Right cardiac atrium (tissue), 5 donors: ENCODE results near the gene MCFD2. TPM values are rescaled to one million over a fixed set of nuclear protein-coding genes. Genes with fewer than 3 reads are reported as not detected.
A peak's percentile ranks its signal among the peaks of the same experiment; 100 is the strongest.
"Not testable (repeated sequence)": the region's sequence is repeated elsewhere in the genome, so short reads cannot be mapped to it uniquely, and the experiment has no call there.

Experiments used
- ATAC-seq, 2 donors: fragments of 200-7000 bp; cut with Tn5 transposase; one replicate each; pipeline versions ENCODE4 v1.8.0 to v1.9.1; 2020; ENCODE audit warnings: moderate library complexity in 2 of 2, mild to moderate bottlenecking in 1 of 2
- DNase-seq, 3 donors: peaks; one replicate each; pipeline ENCODE4 v3.0.0-alpha.2; 2020
- H3K27ac ChIP-seq: one replicate; pipeline ENCODE4 v1.5.1; 2013; ENCODE audit warnings: mild to moderate bottlenecking, low read length, control low read depth, moderate library complexity
- H3K27me3 ChIP-seq: one replicate; pipeline ENCODE4 v1.6.1; 2013; ENCODE audit not compliant: control insufficient read depth, insufficient read depth
- H3K4me1 ChIP-seq: one replicate; pipeline ENCODE4 v1.6.1; 2013; ENCODE audit warnings: low read length; ENCODE audit not compliant: control insufficient read depth, insufficient read depth
- H3K4me3 ChIP-seq: one replicate; pipeline ENCODE4 v1.5.1; 2013; ENCODE audit warnings: low read length, control low read depth
- H3K9me3 ChIP-seq: one replicate; pipeline ENCODE4 v1.6.1; 2013; ENCODE audit warnings: low read length; ENCODE audit not compliant: control insufficient read depth
- WGBS: extraction: QIAGEN DNeasy Blood & Tissue Kit; methylation state at CpG from one replicate; pipeline ENCODE4 v1.1.7; 2013; 5-methylcytosine and 5-hydroxymethylcytosine counted together
- intact Hi-C, 4 donors: fragments of 100-400 bp; cut with DNase I; formaldehyde crosslinking; loops; one replicate each; pipeline versions ENCODE4 v1.11.0 to v1.14.0; 2022 to 2023
- polyA plus RNA-seq: library from polyadenylated mRNA; stranded (reverse); fragments of 200-250 nt; gene quantifications from one replicate; pipeline ENCODE4 v1.2.3, GENCODE V29; 2013
- total RNA-seq, 4 donors: library from RNA; stranded (reverse); fragmentation: NEBNext Ultra II Directional; extraction: Animal tissue kit (Norgen Biotek cat#: 25700); gene quantifications; one replicate each; pipeline ENCODE4 v1.2.1, GENCODE V29; 2021
- donor health status: healthy with polysubstance abuse.
- donor health status: DM: no; HTN: yes; CAD: no.
- donor health status: DM: no; HTN: no; CAD: no.
- donor health status: DM: no; HTN: yes; CAD: no; lungs with severe emphysema.
- donor health status: DM: yes; HTN: yes; CAD: no.

The MCFD2 gene
- total and polyA plus RNA-seq, 5 donors, result 27.1 to 103 (median 73.5) TPM

GRCh38 chr2:46878886-46879285 is 36.7 kb downstream of the MCFD2 start:
- ATAC-seq (peak; percentile 82 to 86), DNase-seq (peak; percentile 86 to 93 (median 92))
- Histone ChIP-seq H3K27ac (peak overlapping the region; percentile 8), H3K4me3 (no peak overlapping the region), H3K9me3 (no peaks in the 10 kb centered on the region), H3K27me3 (no peaks in the 10 kb centered on the region), H3K4me1 (peaks cover 28% of the 10 kb centered on the region)
- WGBS, result 36% methylated on average over 8 of the region's 8 CpGs
- intact Hi-C loops, result loop anchor here in 3 of 4 donors (5.0 to 10.0 kb wide), 3 partner anchors 64 to 74 kb away; no protein-coding TSS in a partner anchor

- no peak overlapping the region for H3K4me3 ChIP-seq
- peaks cover 33% of the 10 kb centered on the region for H3K4me1 ChIP-seq
- H3K27ac ChIP-seq, result peak overlapping the region; percentile 8
- no peaks in the 10 kb centered on the region for H3K27me3 ChIP-seq
- 85% methylated on average over 5 of the region's 5 CpGs for WGBS
- no peaks in the 10 kb centered on the region for H3K9me3 ChIP-seq
- ATAC-seq (no peak), DNase-seq (no peak)
- intact Hi-C loops, result loop anchor here in 3 of 4 donors (5.0 to 10.0 kb wide), 3 partner anchors 64 to 74 kb away; no protein-coding TSS in a partner anchor
These were observed 37.2 kb downstream of the MCFD2 start for GRCh38 chr2:46878240-46878877.

- no peaks in the 10 kb centered on the region for H3K27me3 ChIP-seq
- no peak for ATAC-seq
- no peak for DNase-seq
- no peak overlapping the region for H3K27ac ChIP-seq
- 92% methylated on average over 5 of the region's 5 CpGs for WGBS
- intact Hi-C loops, result loop anchor here in 3 of 4 donors (5.0 to 10.0 kb wide), 3 partner anchors 63 to 73 kb away; no protein-coding TSS in a partner anchor
- no peaks in the 10 kb centered on the region for H3K9me3 ChIP-seq
- H3K4me1 ChIP-seq, result peaks cover 33% of the 10 kb centered on the region
- H3K4me3 ChIP-seq, result no peak overlapping the region
These were observed 37.9 kb downstream of the MCFD2 start for GRCh38 chr2:46877619-46878113.

GRCh38 chr2:46876741-46877384 is 38.7 kb downstream of the MCFD2 start:
- peaks cover 33% of the 10 kb centered on the region for H3K4me1 ChIP-seq
- 38% methylated on average over 11 of the region's 11 CpGs for WGBS
- intact Hi-C loops, result loop anchor here in 3 of 4 donors (5.0 to 10.0 kb wide), 3 partner anchors 62 to 72 kb away; no protein-coding TSS in a partner anchor
- DNase-seq (peak in 2 of 3 donors; percentile 44 to 69), ATAC-seq (peak; percentile 25 to 30)
- no peaks in the 10 kb centered on the region for H3K27me3 ChIP-seq
- H3K27ac ChIP-seq, result peak overlapping the region; percentile 30
- no peak overlapping the region for H3K4me3 ChIP-seq
- no peaks in the 10 kb centered on the region for H3K9me3 ChIP-seq

DNA sequence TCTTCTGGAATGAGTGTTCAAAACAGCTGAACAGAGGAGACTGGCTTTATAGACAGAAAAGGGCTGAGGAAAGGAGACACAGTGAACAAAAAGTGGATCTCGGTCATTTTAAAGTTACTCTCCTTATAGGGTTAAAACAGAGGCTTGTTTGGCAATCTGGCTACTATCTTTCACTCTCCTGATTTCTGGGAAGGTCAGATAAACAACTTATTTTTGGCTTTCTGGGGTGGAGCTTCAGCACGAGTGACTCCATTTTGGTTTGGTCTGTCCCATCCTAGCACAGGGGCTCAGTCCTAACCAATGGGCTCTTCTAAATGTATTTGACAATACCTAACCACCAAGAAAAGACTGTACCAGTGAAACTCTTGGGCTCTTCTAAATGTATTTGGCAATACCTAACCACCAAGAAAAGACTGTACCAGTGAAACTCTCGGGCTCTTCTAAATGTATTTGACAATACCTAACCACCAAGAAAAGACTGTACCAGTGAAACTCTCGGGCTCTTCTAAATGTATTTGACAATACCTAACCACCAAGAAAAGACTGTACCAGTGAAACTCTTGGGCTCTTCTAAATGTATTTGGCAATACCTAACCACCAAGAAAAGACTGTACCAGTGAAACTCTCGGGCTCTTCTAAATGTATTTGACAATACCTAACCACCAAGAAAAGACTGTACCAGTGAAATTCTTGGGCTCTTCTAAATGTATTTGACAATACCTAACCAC is 39.5 kb downstream of the MCFD2 start:
- H3K4me3 ChIP-seq, H3K9me3 ChIP-seq, H3K27ac ChIP-seq, H3K27me3 ChIP-seq, ATAC-seq, DNase-seq: not testable (repeated sequence)
- 71% methylated on average over 5 of the region's 5 CpGs for WGBS
- intact Hi-C loops, result loop anchor here in 3 of 4 donors (5.0 to 10.0 kb wide), 3 partner anchors 61 to 71 kb away; no protein-coding TSS in a partner anchor
- H3K4me1 ChIP-seq, result peaks cover 30% of the 10 kb centered on the region

DNA sequence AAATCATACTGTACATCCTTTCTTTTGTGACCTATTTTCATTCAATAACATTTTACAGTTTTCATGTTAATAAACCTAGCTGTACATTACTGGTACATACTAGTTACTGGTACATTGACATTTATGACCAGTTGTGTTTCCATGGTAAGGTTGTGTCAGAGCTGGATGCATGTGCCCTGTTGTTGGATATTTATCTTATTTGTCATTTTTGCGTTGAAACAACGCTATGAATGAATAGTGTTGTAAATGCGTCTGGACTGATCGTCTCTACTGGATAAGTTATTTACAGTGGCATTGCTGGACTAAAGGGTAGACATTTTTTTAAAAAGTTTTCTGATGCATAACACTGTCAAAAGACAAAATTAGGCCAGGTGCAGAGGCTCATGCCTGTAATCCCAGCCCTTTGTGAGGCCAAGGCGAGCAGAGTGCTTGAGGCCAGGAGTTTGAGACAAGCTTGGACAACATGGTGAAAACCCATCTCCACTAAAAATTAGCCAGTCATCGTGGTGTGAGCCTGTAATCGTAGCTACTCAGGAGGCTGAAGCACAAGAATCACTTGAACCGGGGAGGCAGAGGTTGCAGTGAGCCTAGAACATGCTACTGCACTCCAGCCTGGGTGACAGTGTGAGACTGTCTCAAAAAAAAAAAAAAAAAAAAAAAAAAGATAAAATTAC is 40.2 kb downstream of the MCFD2 start:
- Histone ChIP-seq H3K4me1 (peaks cover 28% of the 10 kb centered on the region), H3K27me3 (no peaks in the 10 kb centered on the region), H3K9me3 (no peaks in the 10 kb centered on the region), H3K27ac (no peak overlapping the region), H3K4me3 (no peak overlapping the region)
- ATAC-seq (no peak), DNase-seq (no peak)
- 87% methylated on average over 8 of the region's 8 CpGs for WGBS
- intact Hi-C loops, result loop anchor here in 3 of 4 donors (5.0 to 10.0 kb wide), 3 partner anchors 61 to 71 kb away; no protein-coding TSS in a partner anchor

- no peak for ATAC-seq
- 75% methylated on average over 10 of the region's 10 CpGs for WGBS
- H3K4me1 ChIP-seq, result peaks cover 34% of the 10 kb centered on the region
- H3K4me3 ChIP-seq, result no peak overlapping the region
- DNase-seq, result no peak
- H3K9me3 ChIP-seq, result no peaks in the 10 kb centered on the region
- no peaks in the 10 kb centered on the region for H3K27me3 ChIP-seq
- intact Hi-C loops, result loop anchor here in 2 of 4 donors (10.0 kb wide), 2 partner anchors 60 to 70 kb away; no protein-coding TSS in a partner anchor
- no peak overlapping the region for H3K27ac ChIP-seq
These were observed 41.2 kb downstream of the MCFD2 start for GRCh38 chr2:46874236-46874929.

DNA sequence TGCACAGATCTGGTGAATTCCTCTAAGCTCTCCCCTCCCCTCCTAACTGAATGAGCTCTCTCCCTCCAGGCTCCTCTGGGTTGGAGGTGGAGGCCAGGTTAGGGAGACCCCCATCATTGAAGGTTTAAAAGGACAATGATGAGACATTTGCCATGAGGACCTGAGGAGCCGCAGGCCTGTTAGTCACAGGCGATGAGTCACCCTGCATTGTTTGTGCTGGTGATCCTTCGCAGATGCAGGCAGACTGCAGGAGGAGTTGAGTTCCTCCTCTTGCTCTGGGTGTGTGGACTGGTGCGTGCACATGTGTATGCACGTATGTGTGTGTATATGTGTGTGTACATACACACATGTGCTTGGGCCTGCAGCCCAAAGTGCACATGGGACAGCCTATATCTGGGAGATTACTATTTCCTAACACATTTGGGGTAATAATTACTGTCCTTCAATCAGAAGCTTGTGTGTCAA is 42.0 kb downstream of the MCFD2 start:
- DNase-seq (peak in 1 of 3 donors; percentile 69), ATAC-seq (peak; percentile 59 to 73)
- Histone ChIP-seq H3K4me1 (peaks cover 33% of the 10 kb centered on the region), H3K9me3 (no peaks in the 10 kb centered on the region), H3K27ac (no peak overlapping the region), H3K4me3 (no peak overlapping the region), H3K27me3 (no peaks in the 10 kb centered on the region)
- WGBS, result 54% methylated on average over 5 of the region's 5 CpGs
- intact Hi-C loops, result loop anchor here in 2 of 4 donors (10.0 kb wide), 2 partner anchors 59 to 69 kb away; no protein-coding TSS in a partner anchor

- intact Hi-C loops, result loop anchor here in 2 of 4 donors (10.0 kb wide), 2 partner anchors 58 to 68 kb away; no protein-coding TSS in a partner anchor
- Histone ChIP-seq H3K27me3 (no peaks in the 10 kb centered on the region), H3K4me1 (peaks cover 27% of the 10 kb centered on the region), H3K9me3 (no peaks in the 10 kb centered on the region), H3K4me3 (no peak overlapping the region), H3K27ac (no peak overlapping the region)
- DNase-seq (no peak), ATAC-seq (no peak)
- 86% methylated on average over 4 of the region's 4 CpGs for WGBS
These were observed 42.6 kb downstream of the MCFD2 start for GRCh38 chr2:46872902-46873603.
